ENCODE measurements around the gene OR2T8.

OR2T8 gene

GRCh38 chr1:247961791-247962190, 41.7 kb downstream of the OR2T8 start:
- no peak for DNase-seq (ENCODE audit: low read depth)

- DNase-seq (ENCODE audit: low read depth), result no peak
Measured at GRCh38 chr1:247962911-247963588, 43.0 kb downstream of the OR2T8 start.

- DNase-seq (ENCODE audit: low read depth), result no peak
Measured at GRCh38 chr1:247964933-247965332, 44.9 kb downstream of the OR2T8 start, which contains the start of gene OR2AK2. Gene OR2AK2 (plus strand): TSS chr1:247965233. CDS start chr1:247965377, 144 bp downstream.

GRCh38 chr1:247966532-247967204, 46.6 kb downstream of the OR2T8 start:
- DNase-seq (ENCODE audit: low read depth), result no peak
